Heart left ventricle (tissue), 16 donors: ENCODE measurements around the gene CFAP73. TPM values are rescaled to one million over a fixed set of nuclear protein-coding genes. Genes with fewer than 3 reads are reported as not detected.

Experiments used
- ATAC-seq, 4 donors: fragments of 200-7000 bp; cut with Tn5 transposase; one replicate each; pipeline ENCODE4 v1.9.1; 2020 to 2022; ENCODE audit warnings: moderate library complexity in 4 of 4, mild to moderate bottlenecking in 3 of 4, moderate number of reproducible peaks in 1 of 4
- DNase-seq, 5 donors: peaks; one replicate each; pipeline ENCODE4 v3.0.0-alpha.2; 2020
- H3K27ac ChIP-seq, 12 donors: fragments of 200-600 bp; sonication (generic) in 4 of 12; one replicate each; pipeline versions ENCODE4 v1.5.0 to v1.8.0; 2016 to 2022; ENCODE audit warnings: mild to moderate bottlenecking in 2 of 12
- H3K27me3 ChIP-seq, 9 donors: fragments of 200-600 bp; sonication (generic) in 2 of 9; one replicate each; pipeline versions ENCODE4 v1.5.1 to v1.8.0; 2016 to 2022; ENCODE audit warnings: mild to moderate bottlenecking in 3 of 9
- H3K36me3 ChIP-seq, 9 donors: fragments of 200-600 bp; sonication (generic) in 2 of 9; one replicate each; pipeline versions ENCODE4 v1.5.0 to v1.8.0; 2018 to 2022; ENCODE audit warnings: mild to moderate bottlenecking in 2 of 9
- H3K4me1 ChIP-seq, 12 donors: fragments of 200-600 bp; sonication (generic) in 4 of 12; one replicate each; pipeline versions ENCODE4 v1.5.0 to v1.8.0; 2016 to 2022; ENCODE audit warnings: mild to moderate bottlenecking in 3 of 12
- H3K4me3 ChIP-seq, 12 donors: fragments of 200-600 bp; sonication (generic) in 4 of 12; one replicate each; pipeline versions ENCODE4 v1.5.0 to v1.8.0; 2017 to 2022; ENCODE audit warnings: mild to moderate bottlenecking in 9 of 12, moderate library complexity in 4 of 12
- H3K9me3 ChIP-seq, 12 donors: fragments of 200-600 bp; sonication (generic) in 4 of 12; one replicate each; pipeline versions ENCODE4 v1.5.0 to v1.8.0; 2016 to 2022; ENCODE audit warnings: mild to moderate bottlenecking in 1 of 12
- CTCF ChIP-seq, 12 donors: fragments of 200-600 bp; sonication (generic) in 4 of 12; IDR thresholded peaks; one replicate each; pipeline versions ENCODE4 v1.5.0 to v1.8.0; 2018 to 2022; ENCODE audit warnings: antibody characterized with exemption in 12 of 12, mild to moderate bottlenecking in 5 of 12
- POLR2A ChIP-seq, 2 donors: fragments of 450-650 bp; IDR thresholded peaks; one replicate each; pipeline ENCODE4 v1.6.1; 2017; ENCODE audit warnings: antibody characterized with exemption in 2 of 2, mild to moderate bottlenecking in 2 of 2, moderate library complexity in 2 of 2
- WGBS, 4 donors: extraction: QIAGEN DNeasy Blood & Tissue Kit in 2 of 4; methylation state at CpG; one replicate each; pipeline versions ENCODE4 v1.1.5 to v1.1.7; 2013 to 2018; 5-methylcytosine and 5-hydroxymethylcytosine counted together
- intact Hi-C, 10 donors: fragments of 100-400 bp; cut with DNase I; formaldehyde crosslinking; loops; one replicate each; pipeline versions ENCODE4 v1.11.1 to v1.14.2; 2022
- polyA plus RNA-seq, 2 donors: library from polyadenylated mRNA; stranded (reverse); fragments of 200-250 nt; gene quantifications; one replicate each; pipeline ENCODE4 v1.2.3, GENCODE V29; 2013
- total RNA-seq, 9 donors: library from RNA; depleted of rRNA in 2 of 9; stranded (reverse); fragments of >200 nt in 2 of 9; fragmentation: NEBNext Ultra II Directional in 3 of 9; extraction: Animal tissue kit (Norgen Biotek cat#: 25700) in 3 of 9; gene quantifications; one replicate each; pipeline versions ENCODE4 v1.1.0 to v1.2.4, GENCODE V29; 2016 to 2023
- donor health status: ischemic (EF 13 %, LVEDD 7.1; RV severe dilation, severe dysfunction).
- donor health status: healthy with polysubstance abuse.
- donor health status: DM: no; HTN: yes; CAD: no.
- donor health status: DM: no; HTN: no; CAD: no.
- donor health status: ischemic (EF 25% LVEDD 6.9; RV normal size, moderate dysfunction).
- donor health status: ischemic (EF 25% LVEDD 5.7; RV mildly dilated, moderate dysfunction).
- donor health status: healthy.
- donor health status: DM: yes; HTN: yes; CAD: no.
- donor health status: ischemic (EF 35%, LVEDD 5.7; RV mildly dilated, moderate dysfunction).
- donor health status: nonischemic (EF 11% LVEDD 7.7; RV severe dilation, severe dysfunction).
- donor health status: DM: yes; HTN: yes; CAD: no.
- donor health status: PGD.
- donor health status: ischemic (EF 29% LVEDD 5.4; RV normal size, mild dysfunction).
- donor health status: nonischemic (EF 23%, LVEDD 6.1; RV moderate dilation, normal function).

Gene CFAP73
- total and polyA plus RNA-seq, 11 donors = 0.04 to 0.11 TPM; not detected in 9

GRCh38 chr12:113189361-113189760, 39.8 kb downstream of the CFAP73 start:
- DNase-seq (no peak), ATAC-seq (no peak)
- no peak for TF ChIP-seq CTCF (IDR thresholded peaks at IDR 0.05)
- TF ChIP-seq POLR2A (IDR thresholded peaks at IDR 0.05) = no peak
- Histone ChIP-seq H3K4me1 (peaks cover 0 to 43% (median 23%) of the 10 kb centered on the region in 12 donors), H3K36me3 (peaks cover 0 to 41% (median 22%) of the 10 kb centered on the region in 9 donors), H3K9me3 (no peaks in the 10 kb centered on the region), H3K4me3 (no peak overlapping the region), H3K27ac (no peak overlapping the region), H3K27me3 (no peaks in the 10 kb centered on the region)
- intact Hi-C loops = loop anchor here in 1 of 10 donors (5.0 kb wide), 1 partner anchor 168 kb away; the partner anchor contains the start of gene PLBD2
- WGBS, 4 donors = 86 to 97% (median 92%) methylated on average over 2 of the region's 2 CpGs

- H3K9me3 ChIP-seq = no peaks in the 10 kb centered on the region
- no peak for ATAC-seq
- no peak overlapping the region for H3K4me3 ChIP-seq
- no peaks in the 10 kb centered on the region for H3K27me3 ChIP-seq
- H3K27ac ChIP-seq = no peak overlapping the region
- WGBS, 4 donors = 90 to 94% (median 93%) methylated on average over 4 of the region's 4 CpGs
- TF ChIP-seq POLR2A (IDR thresholded peaks at IDR 0.05) (no peak), CTCF (IDR thresholded peaks at IDR 0.05) (no peak)
- H3K4me1 ChIP-seq = peaks cover 0 to 45% (median 23%) of the 10 kb centered on the region in 12 donors
- no peak for DNase-seq
- H3K36me3 ChIP-seq = peaks cover 0 to 41% (median 22%) of the 10 kb centered on the region in 9 donors
- intact Hi-C loops = loop anchor here in 6 of 10 donors (10.0 kb wide), 4 partner anchors 104 to 724 kb away; partner anchors contain the start of gene SDSL (in 2 of the 6)
These were observed 41.2 kb downstream of the CFAP73 start for GRCh38 chr12:113190761-113191160.

GRCh38 chr12:113191227-113191626, 41.7 kb downstream of the CFAP73 start:
- no peak for ATAC-seq
- Histone ChIP-seq H3K27ac (no peak overlapping the region), H3K27me3 (no peaks in the 10 kb centered on the region), H3K4me3 (no peak overlapping the region), H3K9me3 (no peaks in the 10 kb centered on the region), H3K4me1 (peaks cover 0 to 42% (median 21%) of the 10 kb centered on the region in 12 donors), H3K36me3 (peaks cover 0 to 41% (median 22%) of the 10 kb centered on the region in 9 donors)
- DNase-seq = no peak
- no peak for TF ChIP-seq CTCF (IDR thresholded peaks at IDR 0.05)
- no peak for TF ChIP-seq POLR2A (IDR thresholded peaks at IDR 0.05)
- intact Hi-C loops = loop anchor here in 6 of 10 donors (10.0 kb wide), 4 partner anchors 104 to 724 kb away; partner anchors contain the start of gene SDSL (in 2 of the 6)
- 92 to 94% (median 93%) methylated on average over 19 of the region's 19 CpGs for WGBS, 4 donors

- H3K27ac ChIP-seq = peak overlapping the region in 2 of 12 donors; percentile 70 to 72
- no peaks in the 10 kb centered on the region for H3K9me3 ChIP-seq
- intact Hi-C loops = loop anchor here in 8 of 10 donors (2.0 to 10.0 kb wide), 10 partner anchors 72 to 720 kb away; partner anchors contain the start of genes SDSL (in 5 of the 8) and PLBD2 (in 1 of the 8)
- H3K36me3 ChIP-seq = peaks cover 0 to 23% (median 18%) of the 10 kb centered on the region in 9 donors
- WGBS, 4 donors = 81 to 90% (median 83%) methylated on average over 4 of the region's 4 CpGs
- H3K4me3 ChIP-seq = no peak overlapping the region
- TF ChIP-seq POLR2A (IDR thresholded peaks at IDR 0.05) = no peak
- TF ChIP-seq CTCF (IDR thresholded peaks at IDR 0.05) = no peak
- peaks cover 0 to 33% (median 16%) of the 10 kb centered on the region in 12 donors for H3K4me1 ChIP-seq
- ATAC-seq (no peak), DNase-seq (no peak)
- no peaks in the 10 kb centered on the region for H3K27me3 ChIP-seq
These were observed 45.5 kb downstream of the CFAP73 start for GRCh38 chr12:113194971-113195391.
